Colonic mucosa (tissue), 4 donors: ENCODE results near the gene TRABD2A. TPM values are rescaled to one million over a fixed set of nuclear protein-coding genes. Genes with fewer than 3 reads are reported as not detected.

Experiments used
- DNase-seq: peaks from one replicate; pipeline ENCODE4 v3.0.0-alpha.2; 2020
- H3K27ac ChIP-seq: fragments of 200-600 bp; one replicate; pipeline ENCODE4 v1.8.0; 2021
- H3K27me3 ChIP-seq: fragments of 200-600 bp; one replicate; pipeline ENCODE4 v1.8.0; 2021
- H3K36me3 ChIP-seq: fragments of 200-600 bp; one replicate; pipeline ENCODE4 v1.8.0; 2021
- H3K4me1 ChIP-seq: fragments of 200-600 bp; one replicate; pipeline ENCODE4 v1.8.0; 2021; ENCODE audit warnings: mild to moderate bottlenecking
- H3K4me3 ChIP-seq: fragments of 200-600 bp; one replicate; pipeline ENCODE4 v1.8.0; 2021
- H3K9ac ChIP-seq, 2 donors: one replicate each; pipeline ENCODE4 v1.7.0; 2013; ENCODE audit warnings: control low read depth in 2 of 2, low read depth in 2 of 2, low read length in 2 of 2
- H3K9me3 ChIP-seq: fragments of 200-600 bp; one replicate; pipeline ENCODE4 v1.8.0; 2021
- intact Hi-C: fragments of 100-400 bp; cut with DNase I; formaldehyde crosslinking; loops from one replicate; pipeline ENCODE4 v1.14.1; 2022
- total RNA-seq, 2 donors: library from RNA; stranded (reverse); fragmentation: NEBNext Ultra II Directional in 1 of 2; extraction: Animal tissue kit (Norgen Biotek cat#: 25700) in 1 of 2; gene quantifications; one replicate each; pipeline ENCODE4 v1.2.1, GENCODE V29; 2021
- TF ChIP-seq, protein P1 (sequence below): fragments of 200-600 bp; IDR thresholded peaks from one replicate; pipeline ENCODE4 v1.8.0; 2022; ENCODE audit warnings: antibody characterized with exemption, mild to moderate bottlenecking
- donor health status: healthy.
- donor health status: DM: no; HTN: no; CAD: no.
- donor health status: DM: no; HTN: no; CAD: no.

TRABD2A gene, protein sequence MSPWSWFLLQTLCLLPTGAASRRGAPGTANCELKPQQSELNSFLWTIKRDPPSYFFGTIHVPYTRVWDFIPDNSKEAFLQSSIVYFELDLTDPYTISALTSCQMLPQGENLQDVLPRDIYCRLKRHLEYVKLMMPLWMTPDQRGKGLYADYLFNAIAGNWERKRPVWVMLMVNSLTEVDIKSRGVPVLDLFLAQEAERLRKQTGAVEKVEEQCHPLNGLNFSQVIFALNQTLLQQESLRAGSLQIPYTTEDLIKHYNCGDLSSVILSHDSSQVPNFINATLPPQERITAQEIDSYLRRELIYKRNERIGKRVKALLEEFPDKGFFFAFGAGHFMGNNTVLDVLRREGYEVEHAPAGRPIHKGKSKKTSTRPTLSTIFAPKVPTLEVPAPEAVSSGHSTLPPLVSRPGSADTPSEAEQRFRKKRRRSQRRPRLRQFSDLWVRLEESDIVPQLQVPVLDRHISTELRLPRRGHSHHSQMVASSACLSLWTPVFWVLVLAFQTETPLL
- 100 to 1,000 TPM in 1 of 2 donors, 10 to 100 TPM in 1; 88.1 to 158 TPM for total RNA-seq

DNA sequence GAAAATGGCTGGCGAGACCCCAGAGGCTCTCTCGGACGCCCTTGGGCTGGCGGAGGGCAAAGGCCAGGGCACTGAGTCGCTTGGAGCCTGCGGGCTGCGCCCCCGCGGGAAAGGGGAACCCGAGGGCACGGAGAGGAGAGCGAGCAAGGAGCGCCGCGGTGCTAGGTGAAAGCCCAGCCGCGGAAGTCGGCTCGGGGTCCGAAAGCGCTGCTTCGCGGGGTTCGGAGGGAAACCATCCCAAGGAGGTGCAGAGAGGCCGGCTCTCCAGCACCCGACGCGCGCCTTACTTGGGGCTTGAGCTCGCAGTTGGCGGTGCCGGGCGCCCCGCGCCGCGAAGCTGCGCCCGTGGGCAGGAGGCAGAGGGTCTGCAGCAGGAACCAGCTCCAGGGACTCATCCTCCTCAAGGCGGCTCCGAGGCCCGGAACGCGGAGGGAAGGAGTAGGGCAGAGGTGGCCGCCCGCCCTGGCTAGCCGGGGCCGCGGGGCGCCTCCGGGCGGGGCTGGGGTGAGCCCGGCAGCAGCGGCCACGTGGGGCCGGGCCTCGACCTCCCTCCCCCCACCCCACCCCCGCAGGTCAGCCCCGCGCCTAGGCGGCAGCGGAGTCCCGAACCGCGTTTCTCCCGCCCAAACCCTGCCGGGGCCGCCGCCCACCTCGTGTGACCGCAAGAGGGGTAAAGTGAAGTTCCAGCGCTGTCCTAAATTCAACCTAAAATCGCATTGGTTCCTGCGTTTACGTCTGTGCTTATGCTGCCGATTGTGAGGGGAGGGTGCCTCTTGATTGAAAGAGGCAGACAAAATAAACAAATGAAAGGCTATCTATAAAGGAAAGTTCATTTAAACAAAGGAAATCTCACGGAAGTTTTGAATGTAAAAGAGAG lies at the start of gene TRABD2A:
Gene TRABD2A, minus strand, starts transcription at position 440 of the 877 bp plus-strand sequence. Its CDS starts 45 bp downstream, at position 395.
- H3K4me3 ChIP-seq: peak within 1 kb of the TSS; percentile 65
- H3K4me1 ChIP-seq: no peaks in the 10 kb centered on the region
- no peaks in the 10 kb centered on the region for H3K36me3 ChIP-seq
- peak within 1 kb of the TSS; percentile 58 to 99 for H3K9ac ChIP-seq
- no peaks in the 10 kb centered on the region for H3K9me3 ChIP-seq
- H3K27ac ChIP-seq: peak within 1 kb of the TSS; percentile 66
- peaks cover 5% of the 10 kb centered on the region for H3K27me3 ChIP-seq
- peak; percentile 69 for DNase-seq
- intact Hi-C loops: loop anchor here (5.0 kb wide), 1 partner anchor 384 kb away; no protein-coding TSS in a partner anchor
- TF ChIP-seq, protein P1, sequence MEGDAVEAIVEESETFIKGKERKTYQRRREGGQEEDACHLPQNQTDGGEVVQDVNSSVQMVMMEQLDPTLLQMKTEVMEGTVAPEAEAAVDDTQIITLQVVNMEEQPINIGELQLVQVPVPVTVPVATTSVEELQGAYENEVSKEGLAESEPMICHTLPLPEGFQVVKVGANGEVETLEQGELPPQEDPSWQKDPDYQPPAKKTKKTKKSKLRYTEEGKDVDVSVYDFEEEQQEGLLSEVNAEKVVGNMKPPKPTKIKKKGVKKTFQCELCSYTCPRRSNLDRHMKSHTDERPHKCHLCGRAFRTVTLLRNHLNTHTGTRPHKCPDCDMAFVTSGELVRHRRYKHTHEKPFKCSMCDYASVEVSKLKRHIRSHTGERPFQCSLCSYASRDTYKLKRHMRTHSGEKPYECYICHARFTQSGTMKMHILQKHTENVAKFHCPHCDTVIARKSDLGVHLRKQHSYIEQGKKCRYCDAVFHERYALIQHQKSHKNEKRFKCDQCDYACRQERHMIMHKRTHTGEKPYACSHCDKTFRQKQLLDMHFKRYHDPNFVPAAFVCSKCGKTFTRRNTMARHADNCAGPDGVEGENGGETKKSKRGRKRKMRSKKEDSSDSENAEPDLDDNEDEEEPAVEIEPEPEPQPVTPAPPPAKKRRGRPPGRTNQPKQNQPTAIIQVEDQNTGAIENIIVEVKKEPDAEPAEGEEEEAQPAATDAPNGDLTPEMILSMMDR: no peak

GRCh38 chr2:84927275-84927627 lies 46.4 kb upstream of the TRABD2A start:
- Histone ChIP-seq H3K36me3 (no peaks in the 10 kb centered on the region), H3K9ac (no peak overlapping the region), H3K4me3 (no peak overlapping the region), H3K9me3 (no peaks in the 10 kb centered on the region), H3K27ac (no peak overlapping the region), H3K4me1 (no peaks in the 10 kb centered on the region), H3K27me3 (no peaks in the 10 kb centered on the region)
- intact Hi-C loops: loop anchor here (5.0 to 10.0 kb wide), 3 partner anchors 85 to 435 kb away; no protein-coding TSS in a partner anchor
- DNase-seq: no peak
- TF ChIP-seq, protein P1: no peak

DNA sequence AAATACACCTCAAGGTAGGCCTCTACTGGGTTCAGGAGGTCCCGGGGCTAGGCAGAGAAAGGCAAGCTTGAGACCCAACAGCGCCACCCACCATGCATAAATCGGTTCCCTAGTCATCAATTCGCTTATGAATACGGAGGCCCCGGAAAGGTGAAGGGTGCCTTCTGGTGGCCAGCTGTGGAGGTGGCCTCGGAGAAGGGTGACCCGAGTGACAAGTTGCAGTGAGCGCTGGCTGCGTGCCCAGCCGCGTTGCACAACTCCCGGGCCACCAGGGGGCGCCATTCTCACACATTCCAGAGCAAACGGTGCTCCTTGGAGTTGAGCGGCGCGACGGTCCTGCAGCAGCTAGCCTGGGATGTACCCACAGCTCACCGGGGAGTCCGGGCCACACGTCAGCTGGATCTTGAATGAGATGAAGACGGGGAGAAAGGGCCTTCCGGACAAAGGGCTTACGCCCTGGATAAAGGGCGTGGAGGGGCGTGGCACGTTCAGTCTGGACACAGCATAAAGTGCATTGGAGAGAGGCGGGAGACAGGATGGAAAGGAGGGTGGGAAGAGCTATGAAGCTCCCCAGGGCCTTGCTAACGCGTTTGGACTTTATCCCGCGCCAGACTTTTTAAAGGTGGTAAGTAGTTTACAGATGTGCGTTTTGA lies 45.0 kb upstream of the TRABD2A start:
- no peaks in the 10 kb centered on the region for H3K36me3 ChIP-seq
- H3K4me1 ChIP-seq: no peaks in the 10 kb centered on the region
- peak overlapping the region; percentile 46 for H3K27ac ChIP-seq
- H3K9ac ChIP-seq: peak overlapping the region; percentile 6 to 42
- H3K27me3 ChIP-seq: no peaks in the 10 kb centered on the region
- peak overlapping the region; percentile 29 for H3K4me3 ChIP-seq
- H3K9me3 ChIP-seq: no peaks in the 10 kb centered on the region
- DNase-seq: peak; percentile 100
- intact Hi-C loops: loop anchor here (5.0 to 10.0 kb wide), 3 partner anchors 86 to 434 kb away; no protein-coding TSS in a partner anchor
- TF ChIP-seq, protein P1: peak; percentile 99

DNA sequence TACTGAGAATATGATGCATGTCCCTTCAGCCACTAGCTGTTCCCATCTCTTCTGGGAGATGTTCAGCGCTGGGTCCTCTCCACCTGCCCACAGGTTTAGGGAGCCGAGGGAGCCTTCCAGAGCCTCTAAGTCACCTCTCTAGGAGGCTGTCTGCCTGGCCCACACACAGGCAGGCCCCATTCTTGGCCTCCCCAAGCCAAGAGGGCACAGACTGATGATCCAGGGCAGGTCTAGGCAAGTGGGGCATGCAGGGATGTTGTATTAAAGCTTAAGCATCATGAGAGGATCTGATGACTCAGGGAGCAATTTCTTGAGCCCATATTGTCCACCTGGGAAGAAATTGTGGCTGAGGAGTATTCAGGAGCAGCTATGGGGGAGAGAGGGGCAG lies 44.4 kb upstream of the TRABD2A start:
- no peaks in the 10 kb centered on the region for H3K9me3 ChIP-seq
- H3K27me3 ChIP-seq: no peaks in the 10 kb centered on the region
- intact Hi-C loops: loop anchor here (5.0 to 10.0 kb wide), 3 partner anchors 87 to 433 kb away; no protein-coding TSS in a partner anchor
- H3K9ac ChIP-seq: peak overlapping the region in 1 of 2 donors; percentile 42
- H3K4me1 ChIP-seq: no peaks in the 10 kb centered on the region
- no peak overlapping the region for H3K4me3 ChIP-seq
- no peaks in the 10 kb centered on the region for H3K36me3 ChIP-seq
- no peak for DNase-seq
- H3K27ac ChIP-seq: peak overlapping the region; percentile 46
- TF ChIP-seq, protein P1: no peak
